ENCODE data around the gene CTTN. TPM values are rescaled to one million over a fixed set of nuclear protein-coding genes. Genes with fewer than 3 reads are reported as not detected.

CTTN gene
- total RNA-seq, 4 donors from 2014 or later = 92.8 to 226 (median 134) TPM

- DNase-seq (no peak), ATAC-seq (no peak)
- peaks cover 0 to 21% of the 10 kb centered on the region in 2 donors for H3K36me3 ChIP-seq
- in situ Hi-C loops (cut with MboI; ENCODE audit: low sequenced_read_pairs in 4 of 4) (no loop called here), intact Hi-C loops (cut with DNase I; ENCODE audit: low total_unique reads) (no loop called here)
- no peaks in the 10 kb centered on the region for H3K4me1 ChIP-seq
- no peak overlapping the region for H3K4me3 ChIP-seq
- H3K27ac ChIP-seq = no peak overlapping the region
- no peaks in the 10 kb centered on the region for H3K27me3 ChIP-seq
- no peaks in the 10 kb centered on the region for H3K9me3 ChIP-seq
- TF ChIP-seq POLR2A (IDR thresholded peaks at IDR 0.05) = no peak
- TF ChIP-seq CTCF (IDR thresholded peaks at IDR 0.05 in 4 of 5, conservative IDR thresholded peaks at IDR 0.05 in 1 of 5) = no peak
Measured at GRCh38 chr11:70440206-70440605, 41.9 kb downstream of the CTTN start.

GRCh38 chr11:70443773-70444030 lies 45.4 kb downstream of the CTTN start:
- in situ Hi-C loops (cut with MboI; ENCODE audit: low sequenced_read_pairs in 4 of 4) = no loop called here
- TF ChIP-seq CTCF (IDR thresholded peaks at IDR 0.05 in 4 of 5, conservative IDR thresholded peaks at IDR 0.05 in 1 of 5) (no peak), POLR2A (IDR thresholded peaks at IDR 0.05) (no peak)
- no peak for DNase-seq
- Histone ChIP-seq H3K36me3 (no peaks in the 10 kb centered on the region), H3K27me3 (peaks cover 0 to under 1% (median 0%) of the 10 kb centered on the region in 3 donors), H3K27ac (no peak overlapping the region), H3K4me3 (no peak overlapping the region), H3K9me3 (peaks cover 0 to 6% (median under 1%) of the 10 kb centered on the region in 3 donors), H3K4me1 (no peaks in the 10 kb centered on the region)
- intact Hi-C loops (cut with DNase I; ENCODE audit: low total_unique reads) = no loop called here
- no peak for ATAC-seq

GRCh38 chr11:70445091-70445490 lies 46.8 kb downstream of the CTTN start:
- no peak for TF ChIP-seq CTCF (IDR thresholded peaks at IDR 0.05 in 4 of 5, conservative IDR thresholded peaks at IDR 0.05 in 1 of 5)
- TF ChIP-seq POLR2A (IDR thresholded peaks at IDR 0.05) = no peak
- Histone ChIP-seq H3K9me3 (peaks cover 0 to 17% (median 10%) of the 10 kb centered on the region in 3 donors), H3K27me3 (peaks cover 0 to 5% (median 0%) of the 10 kb centered on the region in 3 donors), H3K4me1 (no peaks in the 10 kb centered on the region), H3K36me3 (no peaks in the 10 kb centered on the region), H3K27ac (no peak overlapping the region), H3K4me3 (no peak overlapping the region)
- ATAC-seq (no peak), DNase-seq (no peak)
- in situ Hi-C loops (cut with MboI; ENCODE audit: low sequenced_read_pairs in 4 of 4) (no loop called here), intact Hi-C loops (cut with DNase I; ENCODE audit: low total_unique reads) (no loop called here)

GRCh38 chr11:70445605-70446004 lies 47.3 kb downstream of the CTTN start:
- no peaks in the 10 kb centered on the region for H3K36me3 ChIP-seq
- in situ Hi-C loops (cut with MboI; ENCODE audit: low sequenced_read_pairs in 4 of 4) (no loop called here), intact Hi-C loops (cut with DNase I; ENCODE audit: low total_unique reads) (no loop called here)
- no peak overlapping the region for H3K4me3 ChIP-seq
- H3K27ac ChIP-seq = no peak overlapping the region
- no peaks in the 10 kb centered on the region for H3K4me1 ChIP-seq
- ATAC-seq (no peak), DNase-seq (no peak)
- peaks cover 0 to 5% (median 0%) of the 10 kb centered on the region in 3 donors for H3K27me3 ChIP-seq
- TF ChIP-seq POLR2A (IDR thresholded peaks at IDR 0.05) (no peak), CTCF (IDR thresholded peaks at IDR 0.05 in 4 of 5, conservative IDR thresholded peaks at IDR 0.05 in 1 of 5) (no peak)
- peaks cover 0 to 19% (median 10%) of the 10 kb centered on the region in 3 donors for H3K9me3 ChIP-seq

GRCh38 chr11:70448983-70449567 lies 50.7 kb downstream of the CTTN start:
- in situ Hi-C loops (cut with MboI; ENCODE audit: low sequenced_read_pairs in 4 of 4) (no loop called here), intact Hi-C loops (cut with DNase I; ENCODE audit: low total_unique reads) (no loop called here)
- Histone ChIP-seq H3K9me3 (peaks cover 0 to 19% (median 10%) of the 10 kb centered on the region in 3 donors), H3K4me1 (no peaks in the 10 kb centered on the region), H3K27ac (no peak overlapping the region), H3K36me3 (no peaks in the 10 kb centered on the region), H3K4me3 (no peak overlapping the region), H3K27me3 (peaks cover 0 to 5% (median 0%) of the 10 kb centered on the region in 3 donors)
- DNase-seq (no peak), ATAC-seq (no peak)
- TF ChIP-seq POLR2A (IDR thresholded peaks at IDR 0.05) = no peak
- no peak for TF ChIP-seq CTCF (IDR thresholded peaks at IDR 0.05 in 4 of 5, conservative IDR thresholded peaks at IDR 0.05 in 1 of 5)
